ENCODE data around the gene CYP4A22.
"Not testable (repeated sequence)": the region's sequence is repeated elsewhere in the genome, so short reads cannot be mapped to it uniquely, and the experiment has no call there.

Gene CYP4A22

GRCh38 chr1:47137198-47137597, at the start of gene CYP4A22:
CYP4A22 (plus strand) TSS chr1:47137441; CDS start chr1:47137486, 45 bp downstream.
- no peak for DNase-seq

- peak in 4 of 51 donors; percentile 0 to 6 (median 0) for DNase-seq
Observed at GRCh38 chr1:47089356-47089755, 47.9 kb upstream of the CYP4A22 start.

- not testable (repeated sequence) for DNase-seq
Observed at GRCh38 chr1:47091476-47091875, 45.8 kb upstream of the CYP4A22 start.

GRCh38 chr1:47104816-47105215, 32.4 kb upstream of the CYP4A22 start:
- DNase-seq = no peak

- no peak for DNase-seq
Observed at GRCh38 chr1:47106792-47107191, 30.4 kb upstream of the CYP4A22 start.

GRCh38 chr1:47107851-47108574, 29.2 kb upstream of the CYP4A22 start:
- DNase-seq = not testable (repeated sequence)

GRCh38 chr1:47109482-47109881, 27.8 kb upstream of the CYP4A22 start:
- not testable (repeated sequence) for DNase-seq

GRCh38 chr1:47113178-47113577, 24.1 kb upstream of the CYP4A22 start:
- no peak for DNase-seq

- DNase-seq = not testable (repeated sequence)
Observed at GRCh38 chr1:47121039-47121438, 16.2 kb upstream of the CYP4A22 start.

GRCh38 chr1:47124834-47125233, 12.4 kb upstream of the CYP4A22 start:
- not testable (repeated sequence) for DNase-seq

- not testable (repeated sequence) for DNase-seq
Observed at GRCh38 chr1:47126997-47127396, 10.2 kb upstream of the CYP4A22 start.

- DNase-seq = no peak
Observed at GRCh38 chr1:47128221-47128620, 9.0 kb upstream of the CYP4A22 start.

GRCh38 chr1:47128854-47129253, 8.4 kb upstream of the CYP4A22 start:
- not testable (repeated sequence) for DNase-seq

- DNase-seq = not testable (repeated sequence)
Observed at GRCh38 chr1:47129489-47130230, 7.6 kb upstream of the CYP4A22 start.

GRCh38 chr1:47132665-47133064, 4.6 kb upstream of the CYP4A22 start:
- not testable (repeated sequence) for DNase-seq

- DNase-seq = no peak
Observed at GRCh38 chr1:47137925-47138615, 829 bp downstream of the CYP4A22 start.

- DNase-seq = not testable (repeated sequence)
Observed at GRCh38 chr1:47140358-47140757, 3.1 kb downstream of the CYP4A22 start.

- DNase-seq = not testable (repeated sequence)
Observed at GRCh38 chr1:47143654-47144053, 6.4 kb downstream of the CYP4A22 start.

- not testable (repeated sequence) for DNase-seq
Observed at GRCh38 chr1:47146495-47146894, 9.3 kb downstream of the CYP4A22 start.

GRCh38 chr1:47147047-47147785, 10.0 kb downstream of the CYP4A22 start:
- DNase-seq = no peak

GRCh38 chr1:47149162-47149561, 11.9 kb downstream of the CYP4A22 start:
- DNase-seq = not testable (repeated sequence)

All from hypothalamus (tissue), 51 donors.